HEK293 (cell line): ENCODE results near the gene DCUN1D3.

Experiments used
- CTCF ChIA-PET: fragments of 350-600 bp; formaldehyde crosslinking; extraction: SDS; loops from one replicate; lab custom pipeline; 2021; ENCODE audit warnings: antibody characterized with exemption; lab: Yijun Ruan, JAX
- POLR2A ChIA-PET: fragments of 300-600 bp; formaldehyde crosslinking; extraction: SDS; loops from one replicate; lab custom pipeline; 2020; ENCODE audit warnings: antibody characterized with exemption, inconsistent platforms; lab: Yijun Ruan, JAX
- H3K27ac ChIP-seq: fragments of 200-500 bp; sonication (Bioruptor generic); 2 replicates; pipeline ENCODE4 v1.5.1; 2014; ENCODE audit warnings: low read depth, low read length, control low read depth, inconsistent platforms; ENCODE audit errors: extremely low read depth
- H3K36me3 ChIP-seq, 2 experiments: fragments of 200-500 bp in 1 of 2; sonication (Bioruptor generic) in 1 of 2; 1 replicate in 1 of 2; 2 replicates in 1 of 2; pipeline ENCODE4 v1.5.1; 2014 to 2017; ENCODE audit warnings: inconsistent platforms in 2 of 2, low read length in 2 of 2; ENCODE audit not compliant: control insufficient read depth in 2 of 2, insufficient read depth in 1 of 2
- H3K4me1 ChIP-seq: fragments of 200-500 bp; sonication (Bioruptor generic); 2 replicates; pipeline ENCODE4 v1.5.1; 2014; ENCODE audit warnings: mild to moderate bottlenecking, low read length, inconsistent platforms; ENCODE audit not compliant: control insufficient read depth, insufficient read depth
- H3K4me3 ChIP-seq: 2 replicates; pipeline ENCODE4 v1.5.1; 2011; ENCODE audit warnings: low read depth, mild to moderate bottlenecking, control low read depth, low read length, moderate library complexity
- H3K9me3 ChIP-seq: fragments of 200-500 bp; sonication (Bioruptor generic); 2 replicates; pipeline ENCODE4 v1.5.1; 2014; ENCODE audit warnings: low read depth, low read length, inconsistent platforms; ENCODE audit not compliant: control insufficient read depth, insufficient read depth
- BCL11B ChIP-seq: fragments of 450-650 bp; formaldehyde crosslinking; IDR thresholded peaks from 2 replicates; pipeline ENCODE4 v1.5.1; 2016; ENCODE audit warnings: low read depth, missing biosample characterization, missing genetic modification characterization
- GLIS1 ChIP-seq: fragments of 450-650 bp; formaldehyde crosslinking; IDR thresholded peaks from 2 replicates; pipeline ENCODE4 v1.5.1; 2016; ENCODE audit warnings: missing biosample characterization, missing genetic modification characterization
- KLF16 ChIP-seq: fragments of 450-650 bp; formaldehyde crosslinking; IDR thresholded peaks from 2 replicates; pipeline ENCODE4 v1.5.1; 2017; ENCODE audit warnings: missing biosample characterization, missing genetic modification characterization
- MYNN ChIP-seq: fragments of 450-650 bp; formaldehyde crosslinking; IDR thresholded peaks from 2 replicates; pipeline ENCODE4 v1.5.1; 2016; ENCODE audit warnings: missing biosample characterization, missing genetic modification characterization, borderline replicate concordance
- TRIM28 ChIP-seq: IDR thresholded peaks from 2 replicates; pipeline ENCODE4 v1.6.1; 2011; ENCODE audit warnings: low read length, control low read depth, borderline replicate concordance
- ZBTB20 ChIP-seq: fragments of 450-650 bp; formaldehyde crosslinking; IDR thresholded peaks from 2 replicates; pipeline ENCODE4 v1.5.1; 2016; ENCODE audit warnings: missing biosample characterization, missing genetic modification characterization
- ZNF112 ChIP-seq: fragments of 450-650 bp; formaldehyde crosslinking; IDR thresholded peaks from 2 replicates; pipeline ENCODE4 v1.5.0; 2017; ENCODE audit warnings: missing biosample characterization, missing genetic modification characterization
- ZNF146 ChIP-seq: fragments of 450-650 bp; formaldehyde crosslinking; IDR thresholded peaks from 2 replicates; pipeline ENCODE4 v1.5.1; 2016; ENCODE audit warnings: missing biosample characterization, missing genetic modification characterization
- ZNF155 ChIP-seq: fragments of 450-650 bp; formaldehyde crosslinking; IDR thresholded peaks from 2 replicates; pipeline ENCODE4 v1.5.1; 2016; ENCODE audit warnings: missing biosample characterization, missing genetic modification characterization
- ZNF202 ChIP-seq: fragments of 450-650 bp; formaldehyde crosslinking; IDR thresholded peaks from 2 replicates; pipeline ENCODE4 v1.5.1; 2016; ENCODE audit warnings: missing biosample characterization, missing genetic modification characterization, borderline replicate concordance
- ZNF211 ChIP-seq: fragments of 450-650 bp; formaldehyde crosslinking; IDR thresholded peaks from 2 replicates; pipeline ENCODE4 v1.5.1; 2016; ENCODE audit warnings: low read depth, missing biosample characterization, missing genetic modification characterization
- ZNF239 ChIP-seq: fragments of 450-650 bp; formaldehyde crosslinking; IDR thresholded peaks from 2 replicates; pipeline ENCODE4 v1.5.1; 2016; ENCODE audit warnings: missing biosample characterization, missing genetic modification characterization
- ZNF248 ChIP-seq: fragments of 450-650 bp; formaldehyde crosslinking; IDR thresholded peaks from 2 replicates; pipeline ENCODE4 v1.5.1; 2017; ENCODE audit warnings: missing biosample characterization, missing genetic modification characterization
- ZNF274 ChIP-seq, 2 experiments: fragments of 200-500 bp in 1 of 2; fragments of 450-650 bp in 1 of 2; sonication (Bioruptor generic) in 1 of 2; formaldehyde crosslinking in 1 of 2; IDR thresholded peaks; 2 replicates each; pipeline versions ENCODE4 v1.5.1 to v1.6.1; 2014 to 2016; ENCODE audit warnings: borderline replicate concordance in 1 of 2, inconsistent platforms in 1 of 2, low read length in 1 of 2, missing biosample characterization in 1 of 2, missing genetic modification characterization in 1 of 2
- ZNF292 ChIP-seq: fragments of 450-650 bp; formaldehyde crosslinking; IDR thresholded peaks from 2 replicates; pipeline ENCODE4 v1.5.1; 2016; ENCODE audit warnings: low read depth, missing biosample characterization, missing genetic modification characterization, borderline replicate concordance
- ZNF510 ChIP-seq: fragments of 450-650 bp; formaldehyde crosslinking; IDR thresholded peaks from 2 replicates; pipeline ENCODE4 v1.5.1; 2018; ENCODE audit warnings: mild to moderate bottlenecking, missing genetic modification characterization, missing biosample characterization; ENCODE audit not compliant: insufficient replicate concordance
- ZNF530 ChIP-seq: fragments of 450-650 bp; formaldehyde crosslinking; IDR thresholded peaks from 2 replicates; pipeline ENCODE4 v1.5.1; 2016; ENCODE audit warnings: low read depth, missing biosample characterization, missing genetic modification characterization
- ZNF549 ChIP-seq: fragments of 450-650 bp; IDR thresholded peaks from 2 replicates; pipeline ENCODE4 v1.5.1; 2018; ENCODE audit warnings: missing biosample characterization, missing genetic modification characterization, mild to moderate bottlenecking, inconsistent platforms, moderate library complexity
- ZNF561 ChIP-seq: fragments of 450-650 bp; IDR thresholded peaks from 2 replicates; pipeline ENCODE4 v1.5.1; 2018; ENCODE audit warnings: missing biosample characterization, missing genetic modification characterization, borderline replicate concordance
- ZNF624 ChIP-seq: fragments of 450-650 bp; formaldehyde crosslinking; IDR thresholded peaks from 2 replicates; pipeline ENCODE4 v1.5.1; 2017; ENCODE audit warnings: missing biosample characterization, missing genetic modification characterization
- ZSCAN16 ChIP-seq: fragments of 450-650 bp; formaldehyde crosslinking; IDR thresholded peaks from 2 replicates; pipeline ENCODE4 v1.5.1; 2016; ENCODE audit warnings: missing biosample characterization, missing genetic modification characterization
- ZSCAN30 ChIP-seq: fragments of 450-650 bp; IDR thresholded peaks from 2 replicates; pipeline ENCODE4 v1.5.1; 2018; ENCODE audit warnings: missing biosample characterization, mild to moderate bottlenecking, missing genetic modification characterization, moderate library complexity
- TF ChIP-seq, protein P1 (sequence below): fragments of 450-650 bp; formaldehyde crosslinking; optimal IDR thresholded peaks from 2 replicates; pipeline ENCODE3; 2016; ENCODE audit warnings: missing biosample characterization, mild to moderate bottlenecking, missing genetic modification characterization
- TF ChIP-seq, protein P2 (sequence below): fragments of 450-650 bp; formaldehyde crosslinking; IDR thresholded peaks from 2 replicates; pipeline ENCODE4 v1.5.1; 2016; ENCODE audit warnings: missing biosample characterization, missing genetic modification characterization, borderline replicate concordance
- TF ChIP-seq, protein P3 (sequence below): fragments of 450-650 bp; formaldehyde crosslinking; IDR thresholded peaks from 2 replicates; pipeline ENCODE4 v1.5.1; 2016; ENCODE audit warnings: missing biosample characterization, missing genetic modification characterization, borderline replicate concordance
- TF ChIP-seq, protein P4 (sequence below): fragments of 450-650 bp; formaldehyde crosslinking; IDR thresholded peaks from 2 replicates; pipeline ENCODE4 v1.5.1; 2016; ENCODE audit warnings: missing biosample characterization, missing genetic modification characterization

The DCUN1D3 gene

DNA sequence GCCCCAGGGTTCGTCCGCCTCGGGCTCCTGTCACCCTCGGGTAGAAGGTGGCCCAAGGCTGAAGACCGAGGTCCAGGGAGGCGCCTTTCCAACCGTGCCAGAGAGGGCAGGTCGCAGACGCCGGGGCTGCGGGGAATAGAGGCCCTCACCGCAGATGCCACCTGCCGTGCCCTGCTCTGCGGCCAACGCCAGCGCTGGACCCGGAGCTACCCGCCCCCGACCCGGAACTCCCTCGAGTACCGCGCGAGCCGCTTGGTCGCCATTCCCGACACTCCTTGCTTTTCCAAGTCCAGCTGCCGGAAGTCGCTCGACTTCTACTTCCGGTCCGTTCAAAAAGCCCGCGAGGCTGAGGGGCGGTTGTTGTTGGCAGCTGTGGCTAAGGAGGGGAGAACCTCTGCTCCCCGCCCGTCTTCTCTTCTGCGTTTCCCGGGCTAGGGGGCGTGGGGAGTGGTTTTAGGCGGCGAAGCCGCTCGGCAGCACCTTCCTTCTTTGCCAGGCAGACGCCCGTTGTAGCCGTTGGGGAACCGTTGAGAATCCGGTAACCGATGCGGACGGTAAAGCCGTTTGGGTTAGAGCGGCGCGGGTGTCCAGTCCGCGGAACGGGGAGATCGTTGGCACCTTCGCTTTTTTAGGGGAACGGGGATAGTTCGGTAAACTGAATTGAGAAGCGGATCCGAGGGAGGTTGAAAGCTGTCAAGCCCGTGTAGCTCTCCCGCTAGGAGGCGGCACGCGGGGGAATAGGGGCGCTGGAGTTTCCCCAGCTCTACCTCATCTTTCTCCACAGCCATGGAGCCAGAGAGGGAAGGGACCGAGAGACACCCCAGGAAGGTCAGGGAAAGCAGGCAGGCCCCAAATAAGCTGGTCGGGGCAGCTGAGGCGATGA is 93.7 kb downstream of the DCUN1D3 start, which contains the start of the genes ERI2 and REXO5:
ERI2 (minus strand) TSS at position 305 of the 883 bp plus-strand sequence; CDS start at position 263, 42 bp downstream.
REXO5 (plus strand) TSS at position 360 of the 883 bp plus-strand sequence; CDS start at position 787, 427 bp downstream.
- Histone ChIP-seq H3K4me1 (no peaks in the 10 kb centered on the region), H3K9me3 (no peaks in the 10 kb centered on the region), H3K4me3 (peak within 1 kb of the TSS; percentile 70), H3K36me3 (peaks cover 12 to 15% of the 10 kb centered on the region in 2 experiments; a peak in 2 of 3 replicates), H3K27ac (peak within 1 kb of the TSS; percentile 96)
- CTCF ChIA-PET, result interaction anchor here (0.8 to 1.1 kb wide), 2 partner anchors 30 to 449 kb away, joined by 3 read pairs; no protein-coding TSS in a partner anchor
- POLR2A ChIA-PET, result interaction anchor here (0.5 to 1.8 kb wide), 9 partner anchors 11 to 1782 kb away, joined by 3 to 10 read pairs (median 4); partner anchors contain the start of genes DCUN1D3 and LYRM1
- TF ChIP-seq MYNN, result no peak
- no peak for TF ChIP-seq ZNF530
- no peak for TF ChIP-seq ZNF202 (tag by site-specific recombination)
- no peak for TF ChIP-seq ZNF239 (tag by site-specific recombination)
- TF ChIP-seq ZNF561, result peak; percentile 15; the same call in 1 of the 2 replicates
- TF ChIP-seq, protein P1, sequence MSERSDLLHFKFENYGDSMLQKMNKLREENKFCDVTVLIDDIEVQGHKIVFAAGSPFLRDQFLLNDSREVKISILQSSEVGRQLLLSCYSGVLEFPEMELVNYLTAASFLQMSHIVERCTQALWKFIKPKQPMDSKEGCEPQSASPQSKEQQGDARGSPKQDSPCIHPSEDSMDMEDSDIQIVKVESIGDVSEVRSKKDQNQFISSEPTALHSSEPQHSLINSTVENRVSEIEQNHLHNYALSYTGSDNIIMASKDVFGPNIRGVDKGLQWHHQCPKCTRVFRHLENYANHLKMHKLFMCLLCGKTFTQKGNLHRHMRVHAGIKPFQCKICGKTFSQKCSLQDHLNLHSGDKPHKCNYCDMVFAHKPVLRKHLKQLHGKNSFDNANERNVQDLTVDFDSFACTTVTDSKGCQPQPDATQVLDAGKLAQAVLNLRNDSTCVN (tag by site-specific recombination), result peak; percentile 49
- TF ChIP-seq ZNF155 (tag by site-specific recombination), result no peak
- TF ChIP-seq ZNF624, result no peak
- TF ChIP-seq ZNF211 (tag by site-specific recombination), result no peak
- peak; percentile 60 for TF ChIP-seq KLF16 (tag by site-specific recombination)
- no peak for TF ChIP-seq ZNF292 (tag by site-specific recombination)
- TF ChIP-seq GLIS1 (tag by site-specific recombination), result no peak
- no peak for TF ChIP-seq ZSCAN16 (tag by site-specific recombination)
- TF ChIP-seq BCL11B, result no peak
- TF ChIP-seq, protein P2, sequence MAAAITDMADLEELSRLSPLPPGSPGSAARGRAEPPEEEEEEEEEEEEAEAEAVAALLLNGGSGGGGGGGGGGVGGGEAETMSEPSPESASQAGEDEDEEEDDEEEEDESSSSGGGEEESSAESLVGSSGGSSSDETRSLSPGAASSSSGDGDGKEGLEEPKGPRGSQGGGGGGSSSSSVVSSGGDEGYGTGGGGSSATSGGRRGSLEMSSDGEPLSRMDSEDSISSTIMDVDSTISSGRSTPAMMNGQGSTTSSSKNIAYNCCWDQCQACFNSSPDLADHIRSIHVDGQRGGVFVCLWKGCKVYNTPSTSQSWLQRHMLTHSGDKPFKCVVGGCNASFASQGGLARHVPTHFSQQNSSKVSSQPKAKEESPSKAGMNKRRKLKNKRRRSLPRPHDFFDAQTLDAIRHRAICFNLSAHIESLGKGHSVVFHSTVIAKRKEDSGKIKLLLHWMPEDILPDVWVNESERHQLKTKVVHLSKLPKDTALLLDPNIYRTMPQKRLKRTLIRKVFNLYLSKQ, result no peak
- no peak for TF ChIP-seq ZNF510 (tag by site-specific recombination)
- TF ChIP-seq, protein P3, sequence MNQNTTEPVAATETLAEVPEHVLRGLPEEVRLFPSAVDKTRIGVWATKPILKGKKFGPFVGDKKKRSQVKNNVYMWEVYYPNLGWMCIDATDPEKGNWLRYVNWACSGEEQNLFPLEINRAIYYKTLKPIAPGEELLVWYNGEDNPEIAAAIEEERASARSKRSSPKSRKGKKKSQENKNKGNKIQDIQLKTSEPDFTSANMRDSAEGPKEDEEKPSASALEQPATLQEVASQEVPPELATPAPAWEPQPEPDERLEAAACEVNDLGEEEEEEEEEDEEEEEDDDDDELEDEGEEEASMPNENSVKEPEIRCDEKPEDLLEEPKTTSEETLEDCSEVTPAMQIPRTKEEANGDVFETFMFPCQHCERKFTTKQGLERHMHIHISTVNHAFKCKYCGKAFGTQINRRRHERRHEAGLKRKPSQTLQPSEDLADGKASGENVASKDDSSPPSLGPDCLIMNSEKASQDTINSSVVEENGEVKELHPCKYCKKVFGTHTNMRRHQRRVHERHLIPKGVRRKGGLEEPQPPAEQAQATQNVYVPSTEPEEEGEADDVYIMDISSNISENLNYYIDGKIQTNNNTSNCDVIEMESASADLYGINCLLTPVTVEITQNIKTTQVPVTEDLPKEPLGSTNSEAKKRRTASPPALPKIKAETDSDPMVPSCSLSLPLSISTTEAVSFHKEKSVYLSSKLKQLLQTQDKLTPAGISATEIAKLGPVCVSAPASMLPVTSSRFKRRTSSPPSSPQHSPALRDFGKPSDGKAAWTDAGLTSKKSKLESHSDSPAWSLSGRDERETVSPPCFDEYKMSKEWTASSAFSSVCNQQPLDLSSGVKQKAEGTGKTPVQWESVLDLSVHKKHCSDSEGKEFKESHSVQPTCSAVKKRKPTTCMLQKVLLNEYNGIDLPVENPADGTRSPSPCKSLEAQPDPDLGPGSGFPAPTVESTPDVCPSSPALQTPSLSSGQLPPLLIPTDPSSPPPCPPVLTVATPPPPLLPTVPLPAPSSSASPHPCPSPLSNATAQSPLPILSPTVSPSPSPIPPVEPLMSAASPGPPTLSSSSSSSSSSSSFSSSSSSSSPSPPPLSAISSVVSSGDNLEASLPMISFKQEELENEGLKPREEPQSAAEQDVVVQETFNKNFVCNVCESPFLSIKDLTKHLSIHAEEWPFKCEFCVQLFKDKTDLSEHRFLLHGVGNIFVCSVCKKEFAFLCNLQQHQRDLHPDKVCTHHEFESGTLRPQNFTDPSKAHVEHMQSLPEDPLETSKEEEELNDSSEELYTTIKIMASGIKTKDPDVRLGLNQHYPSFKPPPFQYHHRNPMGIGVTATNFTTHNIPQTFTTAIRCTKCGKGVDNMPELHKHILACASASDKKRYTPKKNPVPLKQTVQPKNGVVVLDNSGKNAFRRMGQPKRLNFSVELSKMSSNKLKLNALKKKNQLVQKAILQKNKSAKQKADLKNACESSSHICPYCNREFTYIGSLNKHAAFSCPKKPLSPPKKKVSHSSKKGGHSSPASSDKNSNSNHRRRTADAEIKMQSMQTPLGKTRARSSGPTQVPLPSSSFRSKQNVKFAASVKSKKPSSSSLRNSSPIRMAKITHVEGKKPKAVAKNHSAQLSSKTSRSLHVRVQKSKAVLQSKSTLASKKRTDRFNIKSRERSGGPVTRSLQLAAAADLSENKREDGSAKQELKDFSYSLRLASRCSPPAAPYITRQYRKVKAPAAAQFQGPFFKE, result no peak
- TF ChIP-seq ZNF112 (tag by site-specific recombination), result no peak
- no peak for TF ChIP-seq ZNF248
- TF ChIP-seq, protein P4, sequence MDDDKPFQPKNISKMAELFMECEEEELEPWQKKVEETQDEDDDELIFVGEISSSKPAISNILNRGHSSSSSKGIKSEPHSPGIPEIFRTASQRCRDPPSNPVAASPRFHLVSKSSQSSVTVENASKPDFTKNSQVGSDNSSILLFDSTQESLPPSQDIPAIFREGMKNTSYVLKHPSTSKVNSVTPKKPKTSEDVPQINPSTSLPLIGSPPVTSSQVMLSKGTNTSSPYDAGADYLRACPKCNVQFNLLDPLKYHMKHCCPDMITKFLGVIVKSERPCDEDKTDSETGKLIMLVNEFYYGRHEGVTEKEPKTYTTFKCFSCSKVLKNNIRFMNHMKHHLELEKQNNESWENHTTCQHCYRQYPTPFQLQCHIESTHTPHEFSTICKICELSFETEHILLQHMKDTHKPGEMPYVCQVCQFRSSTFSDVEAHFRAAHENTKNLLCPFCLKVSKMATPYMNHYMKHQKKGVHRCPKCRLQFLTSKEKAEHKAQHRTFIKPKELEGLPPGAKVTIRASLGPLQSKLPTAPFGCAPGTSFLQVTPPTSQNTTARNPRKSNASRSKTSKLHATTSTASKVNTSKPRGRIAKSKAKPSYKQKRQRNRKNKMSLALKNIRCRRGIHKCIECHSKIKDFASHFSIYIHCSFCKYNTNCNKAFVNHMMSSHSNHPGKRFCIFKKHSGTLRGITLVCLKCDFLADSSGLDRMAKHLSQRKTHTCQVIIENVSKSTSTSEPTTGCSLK (tag by site-specific recombination), result no peak
- TF ChIP-seq ZSCAN30, result 0 out of 2 replicates have a peak, but pooled peaks have one; percentile 7
- TF ChIP-seq ZBTB20, result peak; percentile 94
- TF ChIP-seq TRIM28, result no peak
- no peak for TF ChIP-seq ZNF549
- no peak for TF ChIP-seq ZNF274 (IDR thresholded peaks at IDR 0.05; ENCODE audit: low read length)
- TF ChIP-seq ZNF274 (tag by site-specific recombination; IDR thresholded peaks at IDR 0.05; ENCODE audit: borderline replicate concordance), result no peak
- TF ChIP-seq ZNF146 (tag by site-specific recombination), result no peak
